Panc1 (cell line): ENCODE results near the gene GBP7. TPM values are rescaled to one million over a fixed set of nuclear protein-coding genes. Genes with fewer than 3 reads are reported as not detected.

ENCODE experiments used
- ATAC-seq: fragments of 200-7000 bp; cut with Tn5 transposase; 2 replicates; pipeline ENCODE4 v1.9.1; 2020; ENCODE audit warnings: mild to moderate bottlenecking, moderate library complexity
- BruUV-seq: library from RNA; stranded (reverse); fragments of 400-500 nt; replicated peaks from 2 replicates; lab custom pipeline; 2021; lab: Mats Ljungman, UMichigan
- CTCF ChIA-PET: fragments of 300-600 bp; sonication (Branson Sonifier 250); formaldehyde crosslinking; loops from one replicate; lab custom pipeline; 2022; ENCODE audit warnings: antibody characterized with exemption; lab: Charles Lee
- POLR2A ChIA-PET: fragments of 300-600 bp; sonication (Branson Sonifier 250); formaldehyde crosslinking; loops from one replicate; lab custom pipeline; 2022; ENCODE audit warnings: antibody characterized with exemption; lab: Charles Lee
- DNase-seq: peaks from one replicate; pipeline ENCODE4 v3.0.0-alpha.2; 2010; ENCODE audit warnings: low read depth, low spot score
- H3K27ac ChIP-seq: 2 replicates; pipeline ENCODE4 v1.5.1; 2011; ENCODE audit warnings: mild to moderate bottlenecking, low read length, inconsistent platforms
- H3K27me3 ChIP-seq: fragments of 200-500 bp; sonication (Bioruptor generic); 2 replicates; pipeline ENCODE4 v1.6.0; 2014; ENCODE audit warnings: low read length, inconsistent platforms; ENCODE audit not compliant: control insufficient read depth, insufficient read depth
- H3K36me3 ChIP-seq: fragments of 200-500 bp; sonication (Bioruptor generic); 2 replicates; pipeline ENCODE4 v1.5.1; 2014; ENCODE audit warnings: inconsistent platforms, mild to moderate bottlenecking, low read length, moderate library complexity; ENCODE audit not compliant: control insufficient read depth, insufficient read depth
- H3K4me1 ChIP-seq: 2 replicates; pipeline ENCODE4 v1.5.1; 2011; ENCODE audit warnings: inconsistent platforms, mild to moderate bottlenecking, low read length, moderate library complexity; ENCODE audit not compliant: control insufficient read depth, insufficient read depth
- H3K4me3 ChIP-seq, 2 experiments: 2 replicates each; pipeline ENCODE4 v1.5.1; 2011 to 2012; ENCODE audit warnings: low read depth in 2 of 2, low read length in 2 of 2, mild to moderate bottlenecking in 2 of 2, inconsistent platforms in 1 of 2, moderate library complexity in 1 of 2
- H3K9me3 ChIP-seq: fragments of 200-500 bp; sonication (Bioruptor generic); 2 replicates; pipeline ENCODE4 v1.5.1; 2014; ENCODE audit warnings: low read depth, mild to moderate bottlenecking, inconsistent platforms, low read length, moderate library complexity; ENCODE audit not compliant: control insufficient read depth, insufficient read depth
- CTCF ChIP-seq: fragments of 450-650 bp; IDR thresholded peaks from 2 replicates; pipeline ENCODE4 v1.5.1; 2017; ENCODE audit warnings: mild to moderate bottlenecking
- POLR2AphosphoS5 ChIP-seq: IDR thresholded peaks from 2 replicates; pipeline ENCODE4 v1.6.1; 2012; ENCODE audit warnings: mild to moderate bottlenecking, low read depth, low read length, moderate library complexity
- REST ChIP-seq, 2 experiments: IDR thresholded peaks; 2 replicates each; pipeline ENCODE4 v1.6.1; 2011 to 2012; ENCODE audit warnings: low read depth in 2 of 2, control low read depth in 1 of 2, low read length in 1 of 2, mild to moderate bottlenecking in 1 of 2, moderate library complexity in 1 of 2; ENCODE audit not compliant: insufficient read depth in 1 of 2
- SIN3A ChIP-seq: IDR thresholded peaks from 2 replicates; pipeline ENCODE4 v1.6.1; 2012; ENCODE audit warnings: low read depth, mild to moderate bottlenecking, low read length, moderate library complexity, borderline replicate concordance; ENCODE audit not compliant: insufficient read depth
- TCF7L2 ChIP-seq: IDR thresholded peaks from 2 replicates; pipeline ENCODE4 v1.6.1; 2011; ENCODE audit warnings: mild to moderate bottlenecking, low read depth, low read length, inconsistent platforms
- in situ Hi-C: cut with HindIII; loops from 2 replicates; pipeline ENCODE4 v1.10.0; 2016; ENCODE audit warnings: low sequenced_read_pairs, low pct_unique_long_range_greater_than_20kb
- intact Hi-C: fragments of 100-400 bp; cut with micrococcal nuclease; formaldehyde crosslinking; loops from one replicate; pipeline ENCODE4 v1.10.0; 2022; ENCODE audit not compliant: unreplicated experiment
- total RNA-seq: library from RNA; stranded (reverse); gene quantifications from one replicate; pipeline ENCODE4 v1.2.1, GENCODE V29; 2021; ENCODE audit not compliant: unreplicated experiment

Gene GBP7
- total RNA-seq, 1 experiment from 2014 or later, result not detected

- Histone ChIP-seq H3K4me3 (peak overlapping the region; percentile 38 to 63), H3K27ac (no peak overlapping the region), H3K9me3 (no peaks in the 10 kb centered on the region), H3K4me1 (peaks cover 11% of the 10 kb centered on the region; the same call in 1 of the 2 replicates), H3K27me3 (peaks cover 8% of the 10 kb centered on the region), H3K36me3 (no peaks in the 10 kb centered on the region)
- ChIA-PET POLR2A (no interaction called here), CTCF (no interaction called here)
- in situ Hi-C loops, result no loop called here
- no TSS peak for BruUV-seq
- no peak for TF ChIP-seq TCF7L2
- no peak for TF ChIP-seq SIN3A
- no peak for TF ChIP-seq POLR2AphosphoS5
- no peak for TF ChIP-seq REST (IDR thresholded peaks at IDR 0.05; ENCODE audit: insufficient read depth in 1 of 2, low read depth in 2 of 2, low read length in 1 of 2)
- no peak for TF ChIP-seq CTCF
- DNase-seq (no peak), ATAC-seq (0 out of 2 replicates have a peak, but pooled peaks have one; percentile 13)
- intact Hi-C loops, result no loop called here
These were observed 22.3 kb upstream of the GBP7 start for GRCh38 chr1:89198081-89198480.

- intact Hi-C loops, result no loop called here
- H3K27ac ChIP-seq, result no peak overlapping the region
- CTCF ChIA-PET, result no interaction called here
- peaks cover 8% of the 10 kb centered on the region for H3K27me3 ChIP-seq
- no peaks in the 10 kb centered on the region for H3K9me3 ChIP-seq
- ATAC-seq (no peak), DNase-seq (no peak)
- no TSS peak for BruUV-seq
- H3K36me3 ChIP-seq, result no peaks in the 10 kb centered on the region
- in situ Hi-C loops, result no loop called here
- H3K4me1 ChIP-seq, result peaks cover 11% of the 10 kb centered on the region; the same call in 1 of the 2 replicates
- no peak overlapping the region for H3K4me3 ChIP-seq
- POLR2A ChIA-PET, result no interaction called here
- TF ChIP-seq POLR2AphosphoS5 (no peak), CTCF (no peak), SIN3A (no peak), TCF7L2 (no peak), REST (IDR thresholded peaks at IDR 0.05; ENCODE audit: insufficient read depth in 1 of 2, low read depth in 2 of 2, low read length in 1 of 2) (no peak)
These were observed 19.7 kb upstream of the GBP7 start for GRCh38 chr1:89195476-89195875.
